ENCODE measurements around the gene STXBP1. TPM values are rescaled to one million over a fixed set of nuclear protein-coding genes. Genes with fewer than 3 reads are reported as not detected.

Gene STXBP1
- total RNA-seq = 10 to 100 TPM in 1 of 2 donors, 1 to 10 TPM in 1; 8.2 to 15.8 TPM

GRCh38 chr9:127611899-127612790 is at the start of gene STXBP1:
STXBP1 (plus strand) TSS chr9:127612277; CDS start chr9:127612404, 127 bp downstream.
- peaks cover 9% of the 10 kb centered on the region for H3K27me3 ChIP-seq
- no peak for TF ChIP-seq CTCF (IDR thresholded peaks at IDR 0.05)
- H3K4me3 ChIP-seq = peak within 1 kb of the TSS; percentile 74
- DNase-seq = peak; percentile 89
- H3K36me3 ChIP-seq = no peaks in the 10 kb centered on the region
- H3K27ac ChIP-seq = peak within 1 kb of the TSS; percentile 66
- peak within 1 kb of the TSS; percentile 51 to 83 for H3K9ac ChIP-seq (ENCODE audit: low read depth in 2 of 2, low read length in 2 of 2)
- peaks cover 8% of the 10 kb centered on the region for H3K4me1 ChIP-seq
- intact Hi-C loops (cut with DNase I) = no loop called here
- no peaks in the 10 kb centered on the region for H3K9me3 ChIP-seq

GRCh38 chr9:127562279-127562796 is 49.7 kb upstream of the STXBP1 start:
- no peak for DNase-seq
- Histone ChIP-seq H3K9me3 (no peaks in the 10 kb centered on the region), H3K27ac (peak overlapping the region; percentile 63), H3K27me3 (no peaks in the 10 kb centered on the region), H3K4me1 (peaks cover 41% of the 10 kb centered on the region), H3K36me3 (no peaks in the 10 kb centered on the region), H3K4me3 (no peak overlapping the region), H3K9ac (ENCODE audit: low read depth in 2 of 2, low read length in 2 of 2) (peak overlapping the region in 1 of 2 donors; percentile 67)
- no peak for TF ChIP-seq CTCF (IDR thresholded peaks at IDR 0.05)
- intact Hi-C loops (cut with DNase I) = no loop called here

GRCh38 chr9:127562841-127563401 is 49.2 kb upstream of the STXBP1 start:
- no peaks in the 10 kb centered on the region for H3K36me3 ChIP-seq
- H3K27ac ChIP-seq = peak overlapping the region; percentile 63
- DNase-seq = no peak
- H3K9ac ChIP-seq (ENCODE audit: low read depth in 2 of 2, low read length in 2 of 2) = peak overlapping the region in 1 of 2 donors; percentile 67
- no peak for TF ChIP-seq CTCF (IDR thresholded peaks at IDR 0.05)
- peaks cover 35% of the 10 kb centered on the region for H3K4me1 ChIP-seq
- no peak overlapping the region for H3K4me3 ChIP-seq
- H3K27me3 ChIP-seq = no peaks in the 10 kb centered on the region
- intact Hi-C loops (cut with DNase I) = no loop called here
- H3K9me3 ChIP-seq = no peaks in the 10 kb centered on the region

- Histone ChIP-seq H3K27ac (peak overlapping the region; percentile 63), H3K9me3 (no peaks in the 10 kb centered on the region), H3K9ac (ENCODE audit: low read depth in 2 of 2, low read length in 2 of 2) (peak overlapping the region in 1 of 2 donors; percentile 67), H3K4me1 (peaks cover 29% of the 10 kb centered on the region), H3K27me3 (no peaks in the 10 kb centered on the region), H3K4me3 (no peak overlapping the region), H3K36me3 (no peaks in the 10 kb centered on the region)
- DNase-seq = no peak
- intact Hi-C loops (cut with DNase I) = no loop called here
- TF ChIP-seq CTCF (IDR thresholded peaks at IDR 0.05) = no peak
Observed at GRCh38 chr9:127563579-127563978, 48.5 kb upstream of the STXBP1 start.

GRCh38 chr9:127565231-127565630 is 46.8 kb upstream of the STXBP1 start:
- Histone ChIP-seq H3K9ac (ENCODE audit: low read depth in 2 of 2, low read length in 2 of 2) (no peak overlapping the region), H3K36me3 (no peaks in the 10 kb centered on the region), H3K4me3 (no peak overlapping the region), H3K9me3 (no peaks in the 10 kb centered on the region), H3K27ac (no peak overlapping the region), H3K4me1 (peaks cover 24% of the 10 kb centered on the region), H3K27me3 (no peaks in the 10 kb centered on the region)
- no peak for TF ChIP-seq CTCF (IDR thresholded peaks at IDR 0.05)
- peak; percentile 61 for DNase-seq
- intact Hi-C loops (cut with DNase I) = no loop called here
